T-cell (primary cell): Measurements from ENCODE around the gene ADAM23. TPM values are rescaled to one million over a fixed set of nuclear protein-coding genes. Genes with fewer than 3 reads are reported as not detected.

Experiments
- ATAC-seq, 4 experiments: fragments of 200-7000 bp in 3 of 4; fragments of 150-1000 bp in 1 of 4; cut with Tn5 transposase; replicated peaks in 1 of 4; 1 replicate in 3 of 4; 2 replicates in 1 of 4; pipeline ENCODE4 v1.10.0; 2021; ENCODE audit warnings: moderate library complexity in 3 of 4, mild to moderate bottlenecking in 2 of 4, moderate number of reproducible peaks in 1 of 4
- CTCF ChIA-PET, 2 donors: fragments of 300-600 bp; sonication (Branson Sonifier 250); formaldehyde crosslinking; loops; one replicate each; lab custom pipeline; 2022; ENCODE audit warnings: antibody characterized with exemption in 2 of 2; lab: Charles Lee
- POLR2A ChIA-PET, 2 donors: fragments of 300-600 bp; sonication (Branson Sonifier 250); formaldehyde crosslinking; loops; one replicate each; lab custom pipeline; 2022; ENCODE audit warnings: antibody characterized with exemption in 2 of 2; lab: Charles Lee
- DNase-seq, 35 experiments: peaks; one replicate each; pipeline versions ENCODE4 v3.0.0 to v3.0.0-alpha.2; 2013 to 2023
- H3K27ac ChIP-seq: one replicate; pipeline ENCODE4 v1.5.1; 2013; ENCODE audit warnings: low read length
- H3K27me3 ChIP-seq, 2 experiments: replicated peaks in 1 of 2; 1 replicate in 1 of 2; 2 replicates in 1 of 2; pipeline versions ENCODE4 v1.6.1 to v1.7.0; 2013; ENCODE audit warnings: low read length in 1 of 2, mixed read lengths in 1 of 2; ENCODE audit not compliant: control insufficient read depth in 2 of 2, insufficient read depth in 2 of 2; ENCODE audit errors: extremely low read depth in 1 of 2
- H3K36me3 ChIP-seq, 2 donors: 1 replicate in 1 of 2; 2 replicates in 1 of 2; pipeline versions ENCODE4 v1.6.1 to v1.7.0; 2013; ENCODE audit warnings: low read length in 1 of 2; ENCODE audit not compliant: control insufficient read depth in 2 of 2, insufficient read depth in 1 of 2; ENCODE audit errors: extremely low read depth in 1 of 2
- H3K4me1 ChIP-seq, 2 experiments: 1 replicate in 1 of 2; 2 replicates in 1 of 2; pipeline versions ENCODE4 v1.6.1 to v1.7.0; 2013; ENCODE audit warnings: low read length in 2 of 2, mixed read lengths in 1 of 2; ENCODE audit not compliant: insufficient read depth in 2 of 2, control insufficient read depth in 1 of 2; ENCODE audit errors: extremely low read depth in 1 of 2
- H3K4me3 ChIP-seq, 2 donors: 1 replicate in 1 of 2; 2 replicates in 1 of 2; pipeline versions ENCODE4 v1.5.1 to v1.7.0; 2013; ENCODE audit warnings: mild to moderate bottlenecking in 2 of 2, low read length in 1 of 2, moderate library complexity in 1 of 2; ENCODE audit not compliant: control insufficient read depth in 1 of 2; ENCODE audit errors: extremely low read depth in 1 of 2
- H3K9me3 ChIP-seq: 2 replicates; pipeline ENCODE4 v1.7.0; 2013
- H3K27ac Mint-ChIP-seq, 2 donors: one replicate each; pipeline ENCODE4 v1.8.0; 2020 to 2021; ENCODE audit warnings: mild to moderate bottlenecking in 2 of 2, mixed read lengths in 2 of 2
- H3K27me3 Mint-ChIP-seq, 2 donors: one replicate each; pipeline ENCODE4 v1.8.0; 2021 to 2022; ENCODE audit warnings: mixed read lengths in 2 of 2
- H3K36me3 Mint-ChIP-seq: one replicate; pipeline ENCODE4 v1.8.0; 2021; ENCODE audit warnings: mixed read lengths
- H3K4me1 Mint-ChIP-seq, 3 donors: one replicate each; pipeline ENCODE4 v1.8.0; 2020 to 2022; ENCODE audit warnings: mixed read lengths in 3 of 3, mild to moderate bottlenecking in 1 of 3
- H3K4me3 Mint-ChIP-seq, 3 donors: one replicate each; pipeline ENCODE4 v1.8.0; 2020 to 2022; ENCODE audit warnings: mild to moderate bottlenecking in 3 of 3, mixed read lengths in 3 of 3, moderate library complexity in 3 of 3
- H3K9me3 Mint-ChIP-seq, 3 donors: one replicate each; pipeline ENCODE4 v1.8.0; 2020 to 2022; ENCODE audit warnings: mixed read lengths in 3 of 3
- WGBS: methylation state at CpG from one replicate; pipeline ENCODE4 v1.1.5; 2013; ENCODE audit warnings: missing lambda C conversion rate; ENCODE audit not compliant: insufficient coverage; 5-methylcytosine and 5-hydroxymethylcytosine counted together
- total RNA-seq, 35 experiments: library from RNA in 6 of 35; stranded (reverse) in 6 of 35; fragments of 120-200 nt in 1 of 35; gene quantifications; one replicate each; pipeline versions ENCODE4 v1.2.1 to v1.2.4 and lab custom pipeline; 2013 to 2026

ADAM23 gene
- total RNA-seq, 5 donors from 2014 or later (not counting 1 experiment from before 2014, with no cell fraction given), result 0.95 to 14.2 (median 9.3) TPM

DNA sequence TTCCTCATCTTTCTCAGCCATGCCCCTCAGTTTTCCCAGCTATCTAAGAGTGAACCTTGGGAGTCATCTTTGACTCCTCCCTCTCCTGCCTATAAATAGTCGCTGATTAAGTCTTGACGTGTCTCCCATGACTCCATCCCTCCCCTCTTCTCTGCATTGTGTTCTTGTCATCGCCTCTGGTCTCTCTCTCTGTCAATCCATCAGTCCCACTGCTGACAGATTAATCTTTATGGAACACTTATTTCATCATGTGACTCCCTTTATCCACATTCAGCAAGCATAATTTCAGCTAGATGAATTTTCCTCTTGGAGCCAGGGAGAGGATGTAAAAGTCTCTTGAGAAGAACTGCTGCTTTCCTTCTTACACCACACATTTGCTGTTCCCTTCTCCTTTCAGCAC, 9.4 kb downstream of the ADAM23 start:
- H3K4me3 Mint-ChIP-seq, result no peak overlapping the region
- peaks cover 0 to 4% (median 3%) of the 10 kb centered on the region in 3 donors for H3K9me3 Mint-ChIP-seq
- ChIA-PET POLR2A (no interaction called here), CTCF (no interaction called here)
- H3K4me1 Mint-ChIP-seq, result no peaks in the 10 kb centered on the region
- peaks cover 10 to 16% of the 10 kb centered on the region in 2 donors for H3K27me3 Mint-ChIP-seq
- H3K4me1 ChIP-seq, result no peaks in the 10 kb centered on the region
- H3K27ac Mint-ChIP-seq, result no peak overlapping the region
- ATAC-seq (no peak), DNase-seq (no peak)
- no peaks in the 10 kb centered on the region for H3K36me3 Mint-ChIP-seq
- WGBS, result 77% methylated on average over 3 of the region's 3 CpGs
- no peaks in the 10 kb centered on the region for H3K36me3 ChIP-seq
- H3K27ac ChIP-seq, result no peak overlapping the region
- H3K9me3 ChIP-seq, result no peaks in the 10 kb centered on the region
- H3K27me3 ChIP-seq, result peaks cover 0 to 2% of the 10 kb centered on the region in 2 experiments
- no peak overlapping the region for H3K4me3 ChIP-seq

DNA sequence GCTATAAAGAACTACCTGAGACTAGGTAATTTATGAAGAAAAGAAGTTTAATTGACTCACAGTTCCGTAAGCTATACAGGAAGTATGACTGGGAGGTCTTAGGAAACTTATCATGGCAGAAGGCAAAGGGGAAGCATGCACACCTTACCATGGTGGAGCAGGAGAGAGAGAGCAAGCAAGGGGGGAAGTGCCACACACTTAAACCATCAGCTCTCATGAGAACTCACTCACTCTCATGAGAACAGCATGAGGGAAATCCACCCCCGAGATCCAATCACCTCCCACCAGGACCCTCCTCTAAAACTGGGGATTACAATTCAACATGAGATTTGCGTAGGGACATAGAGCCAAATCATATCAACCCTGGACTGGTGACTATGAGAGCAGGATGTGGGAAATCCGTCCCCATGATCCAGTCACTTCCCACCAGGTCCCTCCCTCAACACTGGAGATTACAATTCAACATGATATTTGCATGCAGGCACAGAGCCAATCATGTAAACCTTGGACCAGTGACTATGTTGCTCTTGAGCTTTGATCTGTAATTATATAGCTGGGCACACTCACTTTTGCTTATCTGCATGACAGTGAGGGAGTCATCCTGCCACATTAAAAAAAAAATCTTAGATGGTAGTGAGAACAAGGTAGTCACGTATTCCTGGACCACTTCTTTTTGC, 12.9 kb downstream of the ADAM23 start:
- CTCF ChIA-PET, result no interaction called here
- Histone ChIP-seq H3K27me3 (no peaks in the 10 kb centered on the region), H3K4me3 (no peak overlapping the region), H3K9me3 (no peaks in the 10 kb centered on the region), H3K27ac (no peak overlapping the region), H3K4me1 (no peaks in the 10 kb centered on the region), H3K36me3 (no peaks in the 10 kb centered on the region)
- no peak overlapping the region for H3K4me3 Mint-ChIP-seq
- H3K9me3 Mint-ChIP-seq, result no peaks in the 10 kb centered on the region
- ATAC-seq, result no peak
- whole genome bisulfite sequencing, result no CpG with 5 or more reads among the region's 5 CpGs
- no peaks in the 10 kb centered on the region for H3K4me1 Mint-ChIP-seq
- no peaks in the 10 kb centered on the region for H3K36me3 Mint-ChIP-seq
- H3K27ac Mint-ChIP-seq, result no peak overlapping the region
- POLR2A ChIA-PET, result no interaction called here
- no peak for DNase-seq
- peaks cover 2 to 14% of the 10 kb centered on the region in 2 donors for H3K27me3 Mint-ChIP-seq

DNA sequence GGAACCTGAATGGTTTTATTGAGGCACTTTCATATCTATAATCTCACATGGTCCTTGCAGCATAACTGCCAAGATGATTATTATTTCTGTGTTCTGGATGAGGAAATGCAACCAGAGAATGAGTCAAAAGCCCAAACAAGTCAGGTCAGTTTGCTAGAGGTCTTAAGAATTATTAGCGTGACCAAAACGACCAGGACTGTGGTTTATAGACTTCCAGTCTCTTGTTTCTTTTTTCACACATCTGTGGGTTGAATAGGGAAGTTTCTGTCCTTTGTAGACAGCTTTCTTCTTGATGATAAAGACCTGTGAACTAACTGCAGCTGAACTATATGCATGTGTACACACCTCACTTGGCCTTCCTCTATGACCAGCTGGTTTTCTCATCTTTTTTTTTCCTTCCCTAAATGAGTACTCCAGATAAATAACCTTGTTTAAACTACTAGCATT, 13.9 kb downstream of the ADAM23 start:
- H3K9me3 Mint-ChIP-seq, result no peaks in the 10 kb centered on the region
- no peak overlapping the region for H3K27ac Mint-ChIP-seq
- no peaks in the 10 kb centered on the region for H3K4me1 ChIP-seq
- H3K4me3 ChIP-seq, result no peak overlapping the region
- ATAC-seq, result no peak
- no peaks in the 10 kb centered on the region for H3K36me3 Mint-ChIP-seq
- no peak overlapping the region for H3K4me3 Mint-ChIP-seq
- H3K9me3 ChIP-seq, result no peaks in the 10 kb centered on the region
- H3K27me3 Mint-ChIP-seq, result peaks cover 6 to 14% of the 10 kb centered on the region in 2 donors
- H3K27me3 ChIP-seq, result no peaks in the 10 kb centered on the region
- DNase-seq, result no peak
- no peak overlapping the region for H3K27ac ChIP-seq
- peaks cover 0 to 4% (median 0%) of the 10 kb centered on the region in 3 donors for H3K4me1 Mint-ChIP-seq
- POLR2A ChIA-PET, result no interaction called here
- no peaks in the 10 kb centered on the region for H3K36me3 ChIP-seq
- CTCF ChIA-PET, result no interaction called here
- WGBS, result no CpG with 5 or more reads among the region's 2 CpGs

GRCh38 chr2:206462240-206462854, 19.0 kb downstream of the ADAM23 start:
- Mint-ChIP-seq H3K27me3 (peaks cover 8 to 18% of the 10 kb centered on the region in 2 donors), H3K36me3 (no peaks in the 10 kb centered on the region), H3K4me1 (peaks cover 0 to 13% (median 0%) of the 10 kb centered on the region in 3 donors), H3K27ac (no peak overlapping the region), H3K4me3 (no peak overlapping the region), H3K9me3 (no peaks in the 10 kb centered on the region)
- Histone ChIP-seq H3K36me3 (no peaks in the 10 kb centered on the region), H3K9me3 (no peaks in the 10 kb centered on the region), H3K4me1 (peaks cover 0 to 3% of the 10 kb centered on the region in 2 experiments), H3K27ac (no peak overlapping the region), H3K27me3 (no peaks in the 10 kb centered on the region), H3K4me3 (no peak overlapping the region)
- 40% methylated on average over 2 of the region's 6 CpGs for WGBS
- ATAC-seq (no peak), DNase-seq (no peak)
- ChIA-PET CTCF (no interaction called here), POLR2A (no interaction called here)

- Mint-ChIP-seq H3K27me3 (peaks cover 8 to 18% of the 10 kb centered on the region in 2 donors), H3K27ac (no peak overlapping the region), H3K4me3 (no peak overlapping the region), H3K36me3 (peaks cover 4% of the 10 kb centered on the region), H3K4me1 (peaks cover 0 to 13% (median 0%) of the 10 kb centered on the region in 3 donors), H3K9me3 (peaks cover 7 to 8% (median 7%) of the 10 kb centered on the region in 3 donors)
- ChIA-PET CTCF (no interaction called here), POLR2A (no interaction called here)
- WGBS, result 60% methylated on average over 1 of the region's 5 CpGs
- peaks cover 0 to 3% of the 10 kb centered on the region in 2 experiments for H3K4me1 ChIP-seq
- ATAC-seq, result no peak
- no peak overlapping the region for H3K4me3 ChIP-seq
- DNase-seq, result no peak
- no peaks in the 10 kb centered on the region for H3K9me3 ChIP-seq
- no peaks in the 10 kb centered on the region for H3K36me3 ChIP-seq
- H3K27ac ChIP-seq, result no peak overlapping the region
- no peaks in the 10 kb centered on the region for H3K27me3 ChIP-seq
Observed at GRCh38 chr2:206463685-206464084, 20.4 kb downstream of the ADAM23 start.

DNA sequence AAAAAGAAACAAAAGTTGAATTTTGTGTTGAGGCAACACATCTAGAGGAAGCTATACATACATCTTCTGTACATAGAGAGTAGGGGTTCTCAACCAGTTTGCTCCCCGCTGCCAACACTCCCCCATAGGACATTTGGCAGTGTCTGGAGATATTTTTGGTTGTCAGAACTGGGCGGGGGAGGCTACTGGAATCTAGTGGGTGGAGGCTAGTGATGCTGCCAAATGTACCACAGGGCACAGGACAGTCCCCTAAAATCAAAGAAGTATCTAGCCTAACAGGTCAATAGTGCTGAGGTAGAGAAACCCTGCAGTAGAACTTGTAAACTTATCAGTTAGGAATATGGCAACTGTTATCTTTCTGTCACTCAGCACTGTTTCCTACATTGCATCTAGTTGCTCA, 21.3 kb downstream of the ADAM23 start:
- POLR2A ChIA-PET, result interaction anchor here in 1 of 2 donors (0.7 kb wide), 1 partner anchor 758 kb away, joined by 4 read pairs; no protein-coding TSS in a partner anchor
- ATAC-seq (no peak), DNase-seq (no peak)
- H3K27me3 Mint-ChIP-seq, result peaks cover 8 to 15% of the 10 kb centered on the region in 2 donors
- peaks cover 0 to 13% (median 0%) of the 10 kb centered on the region in 3 donors for H3K4me1 Mint-ChIP-seq
- H3K27ac Mint-ChIP-seq, result no peak overlapping the region
- H3K4me3 ChIP-seq, result no peak overlapping the region
- H3K36me3 Mint-ChIP-seq, result peaks cover 4% of the 10 kb centered on the region
- 80% methylated on average over 1 of the region's 2 CpGs for WGBS
- no peak overlapping the region for H3K27ac ChIP-seq
- no peaks in the 10 kb centered on the region for H3K9me3 ChIP-seq
- CTCF ChIA-PET, result no interaction called here
- H3K27me3 ChIP-seq, result no peaks in the 10 kb centered on the region
- H3K4me1 ChIP-seq, result peaks cover 0 to 3% of the 10 kb centered on the region in 2 experiments
- no peaks in the 10 kb centered on the region for H3K36me3 ChIP-seq
- peaks cover 7 to 14% (median 11%) of the 10 kb centered on the region in 3 donors for H3K9me3 Mint-ChIP-seq
- no peak overlapping the region for H3K4me3 Mint-ChIP-seq
